Testis (tissue), 2 donors: Measurements from ENCODE around the gene ELK3.

Experiments used
- POLR2A ChIP-seq: fragments of 450-650 bp; IDR thresholded peaks from one replicate; pipeline ENCODE4 v1.6.1; 2017; ENCODE audit warnings: antibody characterized with exemption, mild to moderate bottlenecking, moderate library complexity
- TF ChIP-seq, protein P1 (sequence below), 3 experiments: fragments of 450-650 bp in 2 of 3; fragments of 200-600 bp in 1 of 3; sonication (generic) in 1 of 3; IDR thresholded peaks; one replicate each; pipeline ENCODE4 v1.5.1; 2016 to 2019; ENCODE audit warnings: antibody characterized with exemption in 3 of 3, mild to moderate bottlenecking in 2 of 3, moderate library complexity in 1 of 3

DNA sequence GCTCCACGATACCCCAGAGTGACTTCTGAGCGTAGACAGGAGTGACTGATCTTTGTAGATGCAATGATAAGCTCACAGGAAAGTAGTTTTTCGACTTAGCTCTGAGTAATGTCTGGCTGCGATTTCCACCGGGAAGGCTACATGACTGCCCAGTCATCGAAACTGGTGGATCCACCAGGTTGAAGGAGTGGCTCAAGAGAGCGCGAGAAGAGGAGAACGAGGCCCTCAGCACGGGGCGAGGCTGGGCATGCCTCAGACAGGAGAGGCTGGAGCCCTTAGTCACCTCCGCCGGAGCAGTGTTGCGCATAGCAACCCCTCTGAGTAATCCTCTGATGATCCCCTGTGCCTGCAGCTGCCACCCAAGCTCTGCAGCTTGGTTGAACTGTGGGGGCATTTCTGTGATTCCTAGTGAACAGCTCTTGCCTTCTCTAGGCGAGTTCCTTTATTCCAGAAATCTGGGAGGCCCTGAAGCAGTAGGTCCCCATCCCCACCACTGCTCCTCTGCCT lies 25.6 kb downstream of the ELK3 start:
- TF ChIP-seq, protein P1, sequence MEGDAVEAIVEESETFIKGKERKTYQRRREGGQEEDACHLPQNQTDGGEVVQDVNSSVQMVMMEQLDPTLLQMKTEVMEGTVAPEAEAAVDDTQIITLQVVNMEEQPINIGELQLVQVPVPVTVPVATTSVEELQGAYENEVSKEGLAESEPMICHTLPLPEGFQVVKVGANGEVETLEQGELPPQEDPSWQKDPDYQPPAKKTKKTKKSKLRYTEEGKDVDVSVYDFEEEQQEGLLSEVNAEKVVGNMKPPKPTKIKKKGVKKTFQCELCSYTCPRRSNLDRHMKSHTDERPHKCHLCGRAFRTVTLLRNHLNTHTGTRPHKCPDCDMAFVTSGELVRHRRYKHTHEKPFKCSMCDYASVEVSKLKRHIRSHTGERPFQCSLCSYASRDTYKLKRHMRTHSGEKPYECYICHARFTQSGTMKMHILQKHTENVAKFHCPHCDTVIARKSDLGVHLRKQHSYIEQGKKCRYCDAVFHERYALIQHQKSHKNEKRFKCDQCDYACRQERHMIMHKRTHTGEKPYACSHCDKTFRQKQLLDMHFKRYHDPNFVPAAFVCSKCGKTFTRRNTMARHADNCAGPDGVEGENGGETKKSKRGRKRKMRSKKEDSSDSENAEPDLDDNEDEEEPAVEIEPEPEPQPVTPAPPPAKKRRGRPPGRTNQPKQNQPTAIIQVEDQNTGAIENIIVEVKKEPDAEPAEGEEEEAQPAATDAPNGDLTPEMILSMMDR (IDR thresholded peaks at IDR 0.05): no peak
- no peak for TF ChIP-seq POLR2A
